KMS-11 (cell line): ENCODE measurements around the gene CIAO3.
A peak's percentile ranks its signal among the peaks of the same experiment; 100 is the strongest.

Experiments
- H2AFZ ChIP-seq: fragments of 200-600 bp; sonication (generic); 2 replicates; pipeline ENCODE4 v1.6.1; 2016; ENCODE audit warnings: antibody characterized with exemption, mixed run types, low read depth
- H3K27ac ChIP-seq: fragments of 200-600 bp; sonication (generic); 2 replicates; pipeline ENCODE4 v1.6.1; 2016; ENCODE audit warnings: mild to moderate bottlenecking, mixed run types
- H3K27me3 ChIP-seq: fragments of 200-600 bp; sonication (generic); 2 replicates; pipeline ENCODE4 v1.6.1; 2017; ENCODE audit warnings: mild to moderate bottlenecking, low read depth, mixed run types, moderate library complexity; ENCODE audit not compliant: insufficient read depth
- H3K36me3 ChIP-seq: fragments of 200-600 bp; sonication (generic); 2 replicates; pipeline ENCODE4 v1.6.1; 2017; ENCODE audit warnings: mild to moderate bottlenecking, mixed run types; ENCODE audit not compliant: insufficient read depth
- H3K4me1 ChIP-seq: fragments of 200-600 bp; sonication (generic); 2 replicates; pipeline ENCODE4 v1.6.1; 2016; ENCODE audit warnings: mild to moderate bottlenecking, low read depth, mixed run types; ENCODE audit not compliant: poor library complexity, severe bottlenecking
- H3K4me2 ChIP-seq: fragments of 200-600 bp; sonication (generic); 2 replicates; pipeline ENCODE4 v1.7.0; 2016; ENCODE audit warnings: mild to moderate bottlenecking, mixed run types
- H3K4me3 ChIP-seq: fragments of 200-600 bp; sonication (generic); IDR thresholded peaks from 2 replicates; pipeline ENCODE4 v1.6.1; 2017; ENCODE audit warnings: low read depth, low read length, mixed read lengths; ENCODE audit not compliant: insufficient read depth
- H3K79me2 ChIP-seq: fragments of 200-600 bp; sonication (generic); 2 replicates; pipeline ENCODE4 v1.6.1; 2016; ENCODE audit warnings: low read depth, mixed run types; ENCODE audit not compliant: insufficient read depth
- H3K9ac ChIP-seq: fragments of 200-600 bp; sonication (generic); 2 replicates; pipeline ENCODE4 v1.6.1; 2016; ENCODE audit warnings: mild to moderate bottlenecking, mixed run types
- H4K20me1 ChIP-seq: fragments of 200-600 bp; sonication (generic); 2 replicates; pipeline ENCODE4 v1.6.1; 2016; ENCODE audit warnings: mild to moderate bottlenecking, mixed run types; ENCODE audit not compliant: insufficient read depth
- TF ChIP-seq, protein P1 (sequence below): fragments of 200-600 bp; sonication (generic); conservative IDR thresholded peaks from 2 replicates; pipeline ENCODE4 v1.6.1; 2017; ENCODE audit warnings: low read depth, mild to moderate bottlenecking, antibody characterized with exemption, low read length, moderate library complexity, mixed read lengths

Gene CIAO3

DNA sequence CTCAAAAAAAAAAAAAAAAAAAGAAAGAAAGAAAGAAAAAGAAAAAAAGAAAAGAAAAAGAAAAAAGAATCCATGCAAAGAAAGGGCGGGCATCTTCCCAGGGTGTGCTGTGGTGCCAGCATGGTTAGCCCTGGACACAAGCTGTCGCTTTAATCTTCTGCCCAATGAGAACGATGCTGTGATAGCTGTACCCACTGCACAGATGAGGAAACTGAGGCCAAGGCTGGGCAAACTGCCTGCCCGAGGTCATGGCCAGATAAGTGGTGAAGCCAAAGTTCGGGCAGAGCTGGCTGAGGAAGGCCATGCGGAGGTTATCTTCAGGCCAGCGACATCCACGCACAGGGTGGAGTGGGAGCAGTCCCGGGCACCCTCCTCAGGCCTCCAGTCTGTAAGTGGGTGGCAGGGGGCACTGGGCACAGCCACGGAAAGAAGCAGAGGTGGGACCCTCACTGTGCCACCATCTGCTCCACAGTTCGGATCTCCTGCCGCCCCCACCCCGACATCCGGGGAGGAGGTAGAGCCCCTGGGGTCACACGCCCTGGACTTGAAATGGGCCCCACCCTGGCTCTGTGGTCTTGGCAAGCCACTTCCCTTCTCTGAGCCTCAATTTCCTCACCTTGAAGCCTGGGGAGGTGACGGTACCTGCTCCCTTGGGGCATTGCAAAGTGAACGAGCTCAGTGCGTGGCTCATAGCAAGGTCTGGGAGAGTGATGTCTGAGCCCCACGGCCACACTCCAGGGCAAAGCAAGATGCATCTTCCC, 41.7 kb downstream of the CIAO3 start:
- Histone ChIP-seq H3K9ac (no peak overlapping the region), H3K4me1 (peaks cover 5% of the 10 kb centered on the region), H3K79me2 (no peaks in the 10 kb centered on the region), H3K27ac (no peak overlapping the region), H3K4me2 (no peak overlapping the region), H3K27me3 (peaks cover 82% of the 10 kb centered on the region), H3K36me3 (no peaks in the 10 kb centered on the region), H4K20me1 (no peaks in the 10 kb centered on the region), H2AFZ (no peak overlapping the region), H3K4me3 (no peak overlapping the region)
- TF ChIP-seq, protein P1, sequence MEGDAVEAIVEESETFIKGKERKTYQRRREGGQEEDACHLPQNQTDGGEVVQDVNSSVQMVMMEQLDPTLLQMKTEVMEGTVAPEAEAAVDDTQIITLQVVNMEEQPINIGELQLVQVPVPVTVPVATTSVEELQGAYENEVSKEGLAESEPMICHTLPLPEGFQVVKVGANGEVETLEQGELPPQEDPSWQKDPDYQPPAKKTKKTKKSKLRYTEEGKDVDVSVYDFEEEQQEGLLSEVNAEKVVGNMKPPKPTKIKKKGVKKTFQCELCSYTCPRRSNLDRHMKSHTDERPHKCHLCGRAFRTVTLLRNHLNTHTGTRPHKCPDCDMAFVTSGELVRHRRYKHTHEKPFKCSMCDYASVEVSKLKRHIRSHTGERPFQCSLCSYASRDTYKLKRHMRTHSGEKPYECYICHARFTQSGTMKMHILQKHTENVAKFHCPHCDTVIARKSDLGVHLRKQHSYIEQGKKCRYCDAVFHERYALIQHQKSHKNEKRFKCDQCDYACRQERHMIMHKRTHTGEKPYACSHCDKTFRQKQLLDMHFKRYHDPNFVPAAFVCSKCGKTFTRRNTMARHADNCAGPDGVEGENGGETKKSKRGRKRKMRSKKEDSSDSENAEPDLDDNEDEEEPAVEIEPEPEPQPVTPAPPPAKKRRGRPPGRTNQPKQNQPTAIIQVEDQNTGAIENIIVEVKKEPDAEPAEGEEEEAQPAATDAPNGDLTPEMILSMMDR: no peak

DNA sequence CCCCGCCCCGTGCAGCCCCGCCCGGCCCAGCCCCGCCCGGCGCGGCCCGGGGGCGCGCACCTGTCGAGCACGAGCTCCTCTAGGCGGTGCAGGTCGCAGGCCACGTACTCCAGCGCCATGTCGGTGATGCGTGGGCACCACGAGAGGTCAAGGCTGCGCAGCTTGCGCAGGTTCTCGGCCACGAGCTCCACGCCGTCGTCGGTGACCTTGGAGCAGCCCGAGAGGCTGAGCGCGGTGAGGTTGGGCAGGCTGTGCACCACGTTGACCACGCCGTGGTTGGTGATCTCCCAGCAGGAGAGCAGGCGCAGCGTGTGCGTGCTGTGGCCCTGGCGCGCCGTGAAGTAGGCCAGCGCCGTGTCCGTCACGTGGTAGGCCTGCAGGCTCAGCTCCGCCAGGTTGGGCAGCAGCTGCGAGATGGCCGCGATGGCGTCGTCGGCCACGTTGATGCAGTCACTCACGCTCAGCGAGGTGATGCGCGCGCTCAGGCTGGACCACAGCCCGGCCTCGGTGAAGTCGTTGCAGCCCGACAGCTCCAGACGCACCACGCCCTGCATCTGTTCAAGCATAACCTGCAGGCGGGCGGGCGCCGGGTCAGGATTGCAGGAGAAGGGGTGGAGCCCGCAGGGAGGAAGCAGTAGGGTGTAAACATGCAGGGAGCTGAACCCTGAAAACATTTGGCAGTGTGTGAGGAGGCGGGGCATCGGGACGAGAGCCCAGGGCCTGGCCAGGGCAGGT, 45.3 kb downstream of the CIAO3 start:
- Histone ChIP-seq H3K27ac (peak overlapping the region; percentile 28; the same call in 1 of the 2 replicates), H2AFZ (peak overlapping the region; percentile 82; the same call in 1 of the 2 replicates), H3K9ac (peak overlapping the region; percentile 37; the same call in 1 of the 2 replicates), H3K27me3 (peaks cover 76% of the 10 kb centered on the region), H3K4me3 (no peak overlapping the region), H3K4me2 (peak overlapping the region; percentile 95), H3K4me1 (peaks cover 5% of the 10 kb centered on the region), H3K36me3 (no peaks in the 10 kb centered on the region), H4K20me1 (no peaks in the 10 kb centered on the region), H3K79me2 (no peaks in the 10 kb centered on the region)
- TF ChIP-seq, protein P1: no peak

DNA sequence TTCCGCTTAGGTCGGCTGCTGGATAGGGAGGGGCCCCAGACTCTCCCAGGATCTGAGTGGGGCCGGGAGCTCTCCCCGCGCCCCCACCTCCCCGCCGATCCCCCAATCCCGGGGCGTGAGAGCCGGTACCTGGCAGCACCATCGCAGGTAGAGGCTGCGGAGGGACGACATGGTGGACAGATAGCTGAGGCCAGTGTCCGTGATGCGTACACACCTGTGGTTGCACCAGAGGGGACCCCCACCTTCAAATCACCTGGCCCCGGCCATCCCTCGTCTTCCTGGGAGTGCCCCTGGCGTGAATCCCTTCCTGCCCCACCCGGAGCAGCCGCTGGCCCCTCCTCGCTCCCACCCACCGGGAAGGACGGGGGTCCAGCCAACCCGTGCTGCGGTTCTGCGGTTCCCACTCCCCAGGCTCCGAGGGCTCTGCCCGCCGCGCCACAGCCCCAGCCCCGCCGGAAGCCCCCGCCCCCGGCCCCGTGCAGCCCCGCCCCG, 45.9 kb downstream of the CIAO3 start:
- peak overlapping the region; percentile 44; the same call in 1 of the 2 replicates for H2AFZ ChIP-seq
- H3K27ac ChIP-seq: no peak overlapping the region
- no peak overlapping the region for H3K9ac ChIP-seq
- H3K79me2 ChIP-seq: no peaks in the 10 kb centered on the region
- no peaks in the 10 kb centered on the region for H4K20me1 ChIP-seq
- H3K4me1 ChIP-seq: peaks cover 5% of the 10 kb centered on the region
- peaks cover 70% of the 10 kb centered on the region for H3K27me3 ChIP-seq
- peak overlapping the region; percentile 67; the same call in 1 of the 2 replicates for H3K4me2 ChIP-seq
- TF ChIP-seq, protein P1: no peak
- no peak overlapping the region for H3K4me3 ChIP-seq
- H3K36me3 ChIP-seq: no peaks in the 10 kb centered on the region

DNA sequence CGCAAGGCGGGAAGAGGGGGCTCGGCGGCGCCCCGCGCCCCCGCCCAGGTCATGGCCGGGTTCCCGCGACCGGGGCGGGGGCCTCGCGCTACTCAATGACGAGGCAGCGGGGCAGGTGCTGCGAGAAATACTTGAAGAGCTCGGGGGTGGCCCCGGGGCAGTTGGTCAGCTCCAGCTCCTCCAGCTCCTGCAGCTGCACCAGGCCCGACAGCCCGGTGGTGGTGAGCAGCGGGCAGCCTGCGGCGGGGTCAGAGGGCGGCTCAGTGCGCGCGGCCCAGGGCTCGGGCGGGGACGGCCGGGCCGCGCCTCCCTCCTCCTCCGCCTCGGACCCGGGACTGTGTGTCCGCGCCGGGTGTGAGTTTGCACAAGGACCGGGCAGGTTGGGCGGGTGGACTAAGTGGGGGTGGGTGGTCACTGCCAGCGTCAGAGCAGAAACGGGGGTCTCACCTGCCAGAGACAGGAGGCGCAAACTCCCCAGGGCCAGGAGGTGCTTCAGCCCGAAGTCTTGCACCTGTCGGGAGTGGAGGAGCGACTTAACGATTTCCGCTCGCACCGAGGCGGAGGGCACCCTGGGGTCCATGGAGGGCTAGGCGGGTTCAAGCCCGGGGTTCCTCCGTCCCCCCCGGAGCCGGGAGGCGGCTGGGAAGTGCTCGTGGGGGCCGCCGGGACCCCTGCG, 46.5 kb downstream of the CIAO3 start:
- Histone ChIP-seq H3K27me3 (peaks cover 64% of the 10 kb centered on the region), H3K36me3 (no peaks in the 10 kb centered on the region), H3K4me1 (peaks cover 8% of the 10 kb centered on the region), H3K9ac (no peak overlapping the region), H3K27ac (no peak overlapping the region), H4K20me1 (no peaks in the 10 kb centered on the region), H3K4me3 (no peak overlapping the region), H3K79me2 (no peaks in the 10 kb centered on the region), H2AFZ (no peak overlapping the region; the same call in 1 of the 2 replicates), H3K4me2 (peak overlapping the region; percentile 67; the same call in 1 of the 2 replicates)
- TF ChIP-seq, protein P1: no peak
